ENCODE results near the gene OSBPL5. TPM values are rescaled to one million over a fixed set of nuclear protein-coding genes. Genes with fewer than 3 reads are reported as not detected.

The OSBPL5 gene
- polyA plus RNA-seq, 2 of the 4 experiments (the other 2 are of a cell fraction), result 1.6 to 4.6 TPM

DNA sequence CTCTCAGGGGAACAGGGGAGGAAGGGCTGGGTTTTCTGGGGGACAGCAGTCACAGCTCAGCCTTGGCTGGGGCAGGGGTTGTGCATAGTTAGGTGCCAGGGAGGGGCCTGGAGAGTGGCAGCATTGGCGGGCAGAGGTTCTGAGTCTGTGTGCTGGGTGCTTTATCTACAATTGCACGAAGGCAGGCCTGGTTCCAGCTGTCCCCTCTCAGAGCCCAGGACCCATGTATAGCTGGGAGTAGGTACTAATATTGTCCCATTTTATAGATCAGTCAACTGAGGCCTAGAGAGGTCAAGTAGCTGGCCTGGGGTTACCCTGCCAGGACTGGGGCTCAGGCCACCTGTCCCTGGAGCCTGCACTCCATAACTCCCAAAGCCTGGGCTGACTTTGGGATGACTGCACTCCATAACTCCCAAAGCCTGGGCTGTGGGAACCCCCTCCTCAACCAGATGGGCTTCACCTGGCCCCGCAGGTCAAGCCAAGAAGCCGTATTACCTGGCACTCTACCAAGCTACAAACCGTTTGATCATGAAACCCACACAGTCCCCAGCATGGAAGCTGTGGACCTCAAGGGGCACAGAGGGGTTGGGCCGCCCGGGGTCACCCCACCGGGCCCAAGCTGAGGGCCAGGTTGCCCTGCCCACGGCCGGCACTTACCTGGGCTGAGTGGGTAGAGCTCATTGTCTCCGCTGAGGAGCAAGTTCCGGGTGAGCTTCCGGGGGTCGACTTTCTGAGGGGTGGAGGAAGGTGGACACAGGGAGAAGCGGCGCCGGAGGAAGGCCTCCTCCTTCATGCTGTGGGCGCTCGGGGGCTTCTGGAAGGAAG lies 36.5 kb downstream of the OSBPL5 start:
- 86% methylated on average over 12 of the region's 19 CpGs for WGBS (ENCODE audit: missing lambda C conversion rate)
- POLR2A ChIA-PET, result no interaction called here
- no peak overlapping the region for H3K27ac ChIP-seq
- H3K4me3 ChIP-seq, result no peak overlapping the region
- ATAC-seq (no peak), DNase-seq (ENCODE audit: low read depth in 1 of 2, low spot score in 1 of 2) (no peak), FAIRE-seq (no peak)
- no peak for TF ChIP-seq HOXA7 (CRISPR knock-in tag; IDR thresholded peaks at IDR 0.05)
- no peak for TF ChIP-seq MAFK (IDR thresholded peaks at IDR 0.05; ENCODE audit: partially characterized antibody)
- TF ChIP-seq RARB (CRISPR knock-in tag; IDR thresholded peaks at IDR 0.05), result no peak
- no peak for TF ChIP-seq EHMT2 (IDR thresholded peaks at IDR 0.05; ENCODE audit: low read depth)
- TF ChIP-seq CBX8 (IDR thresholded peaks at IDR 0.05), result no peak
- no peak for TF ChIP-seq NR3C1 (IDR thresholded peaks at IDR 0.05)
- TF ChIP-seq TFCP2L1 (CRISPR knock-in tag; IDR thresholded peaks at IDR 0.05), result no peak
- no peak for TF ChIP-seq EP300 (IDR thresholded peaks at IDR 0.05)
- TF ChIP-seq JUNB (IDR thresholded peaks at IDR 0.05), result no peak
- TF ChIP-seq MAX (IDR thresholded peaks at IDR 0.05), result no peak
- TF ChIP-seq USF2 (IDR thresholded peaks at IDR 0.05), result no peak
- no peak for TF ChIP-seq HOXB13 (CRISPR knock-in tag; IDR thresholded peaks at IDR 0.05; ENCODE audit: low read depth)
- no peak for TF ChIP-seq MYC (IDR thresholded peaks at IDR 0.05; ENCODE audit: borderline replicate concordance, low read length)
- TF ChIP-seq HEYL (CRISPR knock-in tag; IDR thresholded peaks at IDR 0.05), result no peak
- no peak for TF ChIP-seq TP53 (CRISPR knock-in tag; IDR thresholded peaks at IDR 0.05)
- TF ChIP-seq, protein P1, sequence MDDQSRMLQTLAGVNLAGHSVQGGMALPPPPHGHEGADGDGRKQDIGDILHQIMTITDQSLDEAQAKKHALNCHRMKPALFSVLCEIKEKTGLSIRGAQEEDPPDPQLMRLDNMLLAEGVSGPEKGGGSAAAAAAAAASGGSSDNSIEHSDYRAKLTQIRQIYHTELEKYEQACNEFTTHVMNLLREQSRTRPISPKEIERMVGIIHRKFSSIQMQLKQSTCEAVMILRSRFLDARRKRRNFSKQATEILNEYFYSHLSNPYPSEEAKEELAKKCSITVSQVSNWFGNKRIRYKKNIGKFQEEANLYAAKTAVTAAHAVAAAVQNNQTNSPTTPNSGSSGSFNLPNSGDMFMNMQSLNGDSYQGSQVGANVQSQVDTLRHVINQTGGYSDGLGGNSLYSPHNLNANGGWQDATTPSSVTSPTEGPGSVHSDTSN (IDR thresholded peaks at IDR 0.05), result no peak
- TF ChIP-seq CHD2 (IDR thresholded peaks at IDR 0.05; ENCODE audit: low read length, partially characterized antibody), result no peak
- no peak for TF ChIP-seq FOSB (CRISPR knock-in tag; IDR thresholded peaks at IDR 0.05)
- no peak overlapping the region for H3K4me2 ChIP-seq
- H3K4me1 ChIP-seq, result peaks cover 15% of the 10 kb centered on the region
- CTCF ChIA-PET, result interaction anchor here (0.5 to 1.9 kb wide), 3 partner anchors 15 to 91 kb away, joined by 4 to 5 read pairs (median 5); no protein-coding TSS in a partner anchor
- no peaks in the 10 kb centered on the region for H3K9me3 ChIP-seq

DNA sequence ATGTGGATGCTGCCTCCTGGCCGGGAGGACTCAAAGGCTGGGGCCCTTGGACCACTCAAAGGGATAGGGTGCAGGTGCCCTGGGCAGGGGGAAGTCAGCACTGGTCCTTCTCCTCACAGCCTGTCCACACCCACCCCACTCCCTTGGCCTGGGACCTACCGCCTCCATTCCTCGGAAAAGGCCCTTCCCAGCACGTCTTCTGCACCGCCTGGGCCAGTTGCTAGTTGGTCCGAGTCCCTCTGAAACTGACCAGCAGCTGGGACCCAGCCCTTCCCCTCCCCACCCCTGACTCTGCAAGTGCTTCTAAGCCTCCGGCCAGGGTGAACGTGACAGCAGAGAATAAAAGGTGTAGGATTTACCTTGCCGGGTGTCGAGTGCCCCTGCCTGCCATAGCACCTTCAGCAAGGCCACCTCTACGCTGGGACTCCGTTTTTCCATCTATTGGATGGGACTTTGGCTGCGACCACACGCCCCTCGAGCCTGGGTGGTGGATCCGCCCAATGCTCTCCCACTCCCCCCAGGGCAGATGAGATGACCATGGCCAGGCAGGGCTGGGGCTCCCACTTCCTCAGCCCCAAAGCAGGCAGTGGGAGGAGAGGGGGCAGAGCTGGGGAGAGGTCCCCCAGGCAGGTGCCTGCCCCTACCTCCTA lies 37.3 kb downstream of the OSBPL5 start:
- TF ChIP-seq EHF (CRISPR knock-in tag; IDR thresholded peaks at IDR 0.05) (no peak), TP53 (CRISPR knock-in tag; IDR thresholded peaks at IDR 0.05) (no peak), RARB (CRISPR knock-in tag; IDR thresholded peaks at IDR 0.05) (no peak), HOXB13 (CRISPR knock-in tag; IDR thresholded peaks at IDR 0.05; ENCODE audit: low read depth) (no peak), CHD4 (IDR thresholded peaks at IDR 0.05; ENCODE audit: borderline replicate concordance) (no peak), GATA3 (IDR thresholded peaks at IDR 0.05; ENCODE audit: borderline replicate concordance) (no peak), BHLHE40 (IDR thresholded peaks at IDR 0.05; ENCODE audit: low read depth, low read length) (no peak), ZNF302 (CRISPR knock-in tag; IDR thresholded peaks at IDR 0.05) (no peak), MAZ (IDR thresholded peaks at IDR 0.05; ENCODE audit: borderline replicate concordance, low read depth, low read length) (no peak), EHMT2 (IDR thresholded peaks at IDR 0.05; ENCODE audit: low read depth) (no peak), ELK1 (IDR thresholded peaks at IDR 0.05; ENCODE audit: low read depth, low read length) (no peak), MYC (IDR thresholded peaks at IDR 0.05; ENCODE audit: borderline replicate concordance, low read length) (no peak), ZFP36 (IDR thresholded peaks at IDR 0.05; ENCODE audit: borderline replicate concordance, partially characterized antibody) (no peak), HMGXB4 (CRISPR knock-in tag; IDR thresholded peaks at IDR 0.05; ENCODE audit: borderline replicate concordance) (no peak), ZSCAN20 (CRISPR knock-in tag; IDR thresholded peaks at IDR 0.05) (no peak)
- TF ChIP-seq, protein P2, sequence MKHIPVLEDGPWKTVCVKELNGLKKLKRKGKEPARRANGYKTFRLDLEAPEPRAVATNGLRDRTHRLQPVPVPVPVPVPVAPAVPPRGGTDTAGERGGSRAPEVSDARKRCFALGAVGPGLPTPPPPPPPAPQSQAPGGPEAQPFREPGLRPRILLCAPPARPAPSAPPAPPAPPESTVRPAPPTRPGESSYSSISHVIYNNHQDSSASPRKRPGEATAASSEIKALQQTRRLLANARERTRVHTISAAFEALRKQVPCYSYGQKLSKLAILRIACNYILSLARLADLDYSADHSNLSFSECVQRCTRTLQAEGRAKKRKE (CRISPR knock-in tag; IDR thresholded peaks at IDR 0.05; ENCODE audit: low read depth), result no peak
- H3K9me3 ChIP-seq, result no peaks in the 10 kb centered on the region
- ChIA-PET CTCF (interaction anchor here (0.5 to 1.9 kb wide), 2 partner anchors 14 to 27 kb away, joined by 4 to 5 read pairs; no protein-coding TSS in a partner anchor), POLR2A (no interaction called here)
- H3K4me3 ChIP-seq, result no peak overlapping the region
- H3K4me1 ChIP-seq, result peaks cover 15% of the 10 kb centered on the region
- H3K4me2 ChIP-seq, result no peak overlapping the region
- 85% methylated on average over 16 of the region's 16 CpGs for WGBS (ENCODE audit: missing lambda C conversion rate)
- no peak overlapping the region for H3K27ac ChIP-seq
- DNase-seq (ENCODE audit: low read depth in 1 of 2, low spot score in 1 of 2) (no peak), ATAC-seq (no peak), FAIRE-seq (no peak)
